T-helper 1 cell (primary cell): ENCODE measurements around the gene GLOD4.
A peak's percentile ranks its signal among the peaks of the same experiment; 100 is the strongest.

Experiments used
- DNase-seq, 5 donors: peaks; one replicate each; pipeline ENCODE4 v3.0.0-alpha.2; 2012 to 2020

GLOD4 gene

GRCh38 chr17:737561-738113 is 44.4 kb downstream of the GLOD4 start:
- no peak for DNase-seq

- DNase-seq, result no peak
Observed at GRCh38 chr17:733743-734142, 48.3 kb downstream of the GLOD4 start.

- peak in 1 of 5 donors; percentile 30 for DNase-seq
Observed at GRCh38 chr17:732902-733720, 49.0 kb downstream of the GLOD4 start.

GRCh38 chr17:732067-732901 is 49.8 kb downstream of the GLOD4 start, which contains the start of gene TLCD3A:
TSS of gene TLCD3A (plus strand) at chr17:732596. CDS start at chr17:732648, 52 bp downstream.
- DNase-seq, result peak; percentile 23 to 50 (median 33)

- DNase-seq, result no peak
Observed at GRCh38 chr17:731644-732066, 50.4 kb downstream of the GLOD4 start.

GRCh38 chr17:728911-729310 is 53.2 kb downstream of the GLOD4 start:
- DNase-seq, result no peak

- no peak for DNase-seq
Observed at GRCh38 chr17:726271-726919, 55.7 kb downstream of the GLOD4 start.

GRCh38 chr17:725746-726145 is 56.3 kb downstream of the GLOD4 start:
- no peak for DNase-seq

- no peak for DNase-seq
Observed at GRCh38 chr17:725084-725483, 57.0 kb downstream of the GLOD4 start.

- DNase-seq, result no peak
Observed at GRCh38 chr17:721540-721937, 60.5 kb downstream of the GLOD4 start.

GRCh38 chr17:720706-721539 is 61.2 kb downstream of the GLOD4 start:
- DNase-seq, result no peak

GRCh38 chr17:718075-718474 is 64.0 kb downstream of the GLOD4 start:
- no peak for DNase-seq
